GM18526 (cell line): Measurements from ENCODE around the gene DYSF.

Experiments used
- POLR2A ChIP-seq: IDR thresholded peaks from 3 replicates; pipeline ENCODE4 v1.6.1; 2011; ENCODE audit not compliant: insufficient read length; ENCODE audit errors: extremely low read depth

The DYSF gene

DNA sequence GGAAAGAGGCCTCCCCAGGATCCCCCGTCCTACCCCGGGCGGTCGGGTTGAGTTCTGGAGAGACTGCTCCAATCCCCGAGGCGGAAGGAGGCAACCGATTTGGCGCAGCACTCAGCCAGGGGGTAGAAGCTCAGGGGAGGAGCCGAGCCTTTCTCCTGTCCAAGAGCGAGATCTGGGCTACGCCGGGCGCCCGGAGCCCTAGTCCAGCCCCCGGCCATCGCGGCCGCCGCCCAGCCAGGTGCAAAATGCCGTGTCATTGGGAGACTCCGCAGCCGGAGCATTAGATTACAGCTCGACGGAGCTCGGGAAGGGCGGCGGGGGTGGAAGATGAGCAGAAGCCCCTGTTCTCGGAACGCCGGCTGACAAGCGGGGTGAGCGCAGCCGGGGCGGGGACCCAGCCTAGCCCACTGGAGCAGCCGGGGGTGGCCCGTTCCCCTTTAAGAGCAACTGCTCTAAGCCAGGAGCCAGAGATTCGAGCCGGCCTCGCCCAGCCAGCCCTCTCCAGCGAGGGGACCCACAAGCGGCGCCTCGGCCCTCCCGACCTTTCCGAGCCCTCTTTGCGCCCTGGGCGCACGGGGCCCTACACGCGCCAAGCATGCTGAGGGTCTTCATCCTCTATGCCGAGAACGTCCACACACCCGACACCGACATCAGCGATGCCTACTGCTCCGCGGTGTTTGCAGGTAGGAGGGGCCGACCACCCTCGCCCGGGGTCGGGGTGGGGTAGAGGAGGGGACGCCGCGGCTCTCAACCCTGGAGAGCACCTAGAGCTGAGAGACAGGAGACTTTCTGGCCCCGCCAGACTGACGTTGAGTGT is at the start of gene DYSF:
DYSF (plus strand) TSS at position 158 of the 817 bp plus-strand sequence.
- TF ChIP-seq POLR2A: no peak

DNA sequence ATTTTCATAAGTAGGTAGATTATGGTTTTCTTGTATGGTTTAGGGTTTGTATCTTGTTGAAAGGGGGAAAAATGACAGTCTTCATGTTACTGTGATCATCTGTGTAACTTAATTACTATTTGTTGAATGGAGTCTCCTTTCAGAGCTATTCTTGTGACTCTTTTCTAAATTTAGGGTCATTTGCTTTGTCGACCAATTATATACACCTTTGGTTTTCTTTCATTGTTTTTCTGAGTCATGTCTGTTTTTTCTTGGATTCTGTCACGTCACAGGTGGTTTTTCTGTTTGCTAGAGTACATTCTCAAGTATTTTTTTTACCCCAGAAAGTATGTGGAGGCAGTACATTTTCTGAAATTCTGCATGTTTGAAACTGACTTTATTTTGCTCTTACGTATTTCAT is 43.8 kb upstream of the DYSF start:
- no peak for TF ChIP-seq POLR2A

DNA sequence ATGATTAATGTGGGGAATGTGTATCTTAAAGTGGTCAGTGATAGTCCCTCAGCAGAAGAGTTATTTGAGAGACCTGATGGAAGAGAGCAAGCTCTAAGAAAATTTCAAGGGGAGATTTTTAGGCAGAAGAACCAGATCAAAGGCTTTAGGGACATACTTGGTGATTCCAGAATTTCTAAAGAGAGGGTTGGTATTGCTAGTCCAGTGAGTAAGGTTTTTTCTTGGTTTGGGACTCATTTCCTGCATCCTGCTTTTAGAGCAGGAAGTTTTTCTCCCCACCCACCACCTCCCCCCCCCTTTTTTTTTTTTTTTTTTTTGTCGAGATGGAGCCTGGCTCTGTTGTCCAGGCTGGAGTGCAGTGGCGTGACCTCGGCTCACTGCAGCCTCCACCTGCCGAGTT is 42.7 kb upstream of the DYSF start:
- no peak for TF ChIP-seq POLR2A

DNA sequence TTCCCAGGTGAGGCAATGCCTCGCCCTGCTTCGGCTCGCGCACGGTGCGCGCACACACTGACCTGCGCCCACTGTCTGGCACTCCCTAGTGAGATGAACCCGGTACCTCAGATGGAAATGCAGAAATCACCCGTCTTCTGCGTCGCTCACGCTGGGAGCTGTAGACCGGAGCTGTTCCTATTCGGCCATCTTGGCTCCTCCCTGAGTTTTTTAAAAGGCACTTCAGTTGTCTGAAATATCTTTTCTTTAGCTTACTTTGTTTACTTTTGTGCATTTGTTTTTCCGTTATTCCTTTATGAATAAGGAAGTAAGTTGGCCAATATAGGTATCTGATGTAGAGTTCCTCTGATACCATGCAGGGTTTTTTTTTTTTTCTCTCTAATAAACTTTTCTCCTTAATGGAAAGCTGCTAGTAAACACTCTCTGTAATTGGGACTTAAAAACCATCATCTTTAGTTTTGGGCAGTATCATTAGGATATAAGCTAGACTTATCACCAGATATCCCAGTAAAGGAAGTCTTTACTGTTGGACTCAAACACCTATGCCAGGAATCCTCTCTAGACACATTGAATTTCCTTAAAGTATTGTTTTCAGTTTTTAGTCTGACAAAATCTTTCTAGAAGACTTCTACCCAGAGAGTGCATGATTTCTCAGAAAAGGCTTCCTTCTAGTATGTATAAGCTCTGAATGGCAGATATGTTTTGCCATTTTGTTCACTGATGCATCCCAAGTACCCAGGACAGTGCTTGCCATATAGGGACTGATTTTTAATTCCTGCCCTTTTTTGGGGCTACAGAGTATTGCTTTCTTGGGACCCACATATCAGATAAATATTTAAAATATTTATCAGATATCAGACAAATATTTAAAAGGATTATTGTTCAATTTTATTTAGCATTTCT is 35.8 kb upstream of the DYSF start:
- TF ChIP-seq POLR2A: no peak

DNA sequence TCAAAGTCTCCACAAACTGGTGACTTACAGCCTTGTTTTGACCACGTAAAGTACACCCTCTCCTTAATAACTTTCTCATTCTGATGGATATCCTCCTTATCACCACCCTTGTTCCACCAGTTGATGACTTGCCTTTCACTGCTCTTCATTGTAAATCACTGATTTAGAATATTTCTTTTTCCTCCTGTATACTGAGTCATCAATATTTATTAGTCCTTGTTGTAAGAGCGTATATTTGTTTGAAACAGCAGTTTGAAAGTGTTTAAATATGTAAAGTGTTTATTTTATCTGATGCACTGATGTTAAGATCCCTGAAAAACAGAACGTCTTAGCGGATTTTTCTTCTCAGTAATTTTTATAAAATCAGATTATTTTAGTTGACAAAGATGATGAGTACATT is 34.2 kb upstream of the DYSF start:
- TF ChIP-seq POLR2A: no peak

DNA sequence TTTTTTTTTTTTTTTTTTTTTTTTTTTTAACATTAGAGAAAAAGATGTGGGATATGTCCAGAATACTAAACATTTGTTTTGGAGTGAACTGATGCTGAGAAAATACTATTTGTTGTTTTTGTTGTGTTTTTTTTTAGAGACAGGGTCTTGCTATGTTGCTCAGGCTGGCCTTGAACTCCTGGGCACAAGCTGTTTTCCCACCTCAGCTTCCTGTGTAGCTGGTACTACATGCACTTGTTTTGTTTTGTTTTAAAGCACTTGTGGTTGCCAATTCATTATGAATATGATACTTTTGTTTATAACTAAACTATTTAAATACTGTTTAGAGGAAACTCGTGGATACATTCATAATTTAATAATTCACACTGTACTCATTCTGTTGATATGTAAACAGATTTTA is 33.4 kb upstream of the DYSF start:
- TF ChIP-seq POLR2A: no peak

DNA sequence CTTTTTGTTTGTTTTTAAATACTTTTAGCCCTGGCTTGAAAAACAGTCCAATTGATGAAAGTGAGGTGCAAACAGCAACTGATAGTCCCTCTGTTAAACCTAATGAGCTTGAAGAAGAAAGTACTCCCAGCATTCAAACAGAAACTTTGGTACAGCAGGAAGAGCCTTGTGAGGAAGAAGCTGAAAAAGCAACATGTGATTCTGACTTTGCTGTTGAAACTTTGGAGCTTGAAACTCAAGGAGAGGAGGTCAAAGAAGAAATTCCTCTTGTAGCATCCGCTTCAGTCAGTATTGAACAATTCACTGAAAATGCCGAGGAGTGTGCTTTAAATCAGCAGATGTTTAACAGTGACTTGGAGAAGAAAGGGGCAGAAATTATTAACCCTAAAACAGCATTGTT is 30.6 kb upstream of the DYSF start:
- TF ChIP-seq POLR2A: no peak

DNA sequence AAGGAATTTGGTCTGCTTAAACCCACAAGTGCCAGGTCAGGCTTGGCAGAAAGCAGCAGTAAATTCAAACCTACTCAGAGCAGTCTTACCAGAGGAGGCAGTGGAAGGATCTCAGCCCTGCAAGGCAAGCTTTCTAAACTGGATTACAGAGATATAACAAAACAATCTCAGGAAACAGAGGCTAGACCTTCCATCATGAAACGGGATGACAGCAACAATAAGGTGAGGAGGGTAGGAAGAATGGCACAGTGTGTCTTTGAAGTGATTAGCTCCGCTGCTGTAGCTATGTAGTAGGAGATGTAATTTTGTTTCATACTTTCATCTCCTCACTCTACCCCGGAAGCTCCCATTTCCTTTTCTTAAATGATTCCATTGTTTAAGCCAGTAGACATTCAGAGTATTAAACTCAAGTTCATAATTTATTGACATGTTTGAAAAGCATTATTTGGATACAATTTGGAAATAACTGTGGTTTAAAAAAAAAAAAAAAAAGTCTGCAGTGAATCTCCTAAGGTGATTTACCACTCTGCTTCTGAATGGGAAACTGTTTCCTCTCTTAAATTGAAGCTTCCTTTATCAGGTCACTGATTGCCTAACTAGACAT is 29.4 kb upstream of the DYSF start:
- no peak for TF ChIP-seq POLR2A

DNA sequence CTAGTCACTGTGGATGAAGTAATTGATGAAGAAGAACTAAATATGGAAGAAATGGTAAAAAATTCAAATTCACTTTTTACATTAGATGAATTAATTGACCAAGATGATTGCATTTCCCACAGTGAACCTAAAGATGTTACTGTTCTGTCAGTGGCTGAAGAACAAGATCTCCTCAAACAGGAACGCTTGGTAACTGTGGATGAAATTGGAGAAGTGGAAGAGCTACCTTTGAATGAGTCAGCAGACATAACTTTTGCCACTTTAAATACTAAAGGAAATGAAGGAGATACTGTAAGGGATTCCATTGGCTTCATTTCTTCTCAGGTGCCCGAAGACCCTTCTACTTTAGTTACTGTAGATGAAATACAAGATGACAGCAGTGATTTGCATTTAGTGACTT is 26.6 kb upstream of the DYSF start:
- no peak for TF ChIP-seq POLR2A

DNA sequence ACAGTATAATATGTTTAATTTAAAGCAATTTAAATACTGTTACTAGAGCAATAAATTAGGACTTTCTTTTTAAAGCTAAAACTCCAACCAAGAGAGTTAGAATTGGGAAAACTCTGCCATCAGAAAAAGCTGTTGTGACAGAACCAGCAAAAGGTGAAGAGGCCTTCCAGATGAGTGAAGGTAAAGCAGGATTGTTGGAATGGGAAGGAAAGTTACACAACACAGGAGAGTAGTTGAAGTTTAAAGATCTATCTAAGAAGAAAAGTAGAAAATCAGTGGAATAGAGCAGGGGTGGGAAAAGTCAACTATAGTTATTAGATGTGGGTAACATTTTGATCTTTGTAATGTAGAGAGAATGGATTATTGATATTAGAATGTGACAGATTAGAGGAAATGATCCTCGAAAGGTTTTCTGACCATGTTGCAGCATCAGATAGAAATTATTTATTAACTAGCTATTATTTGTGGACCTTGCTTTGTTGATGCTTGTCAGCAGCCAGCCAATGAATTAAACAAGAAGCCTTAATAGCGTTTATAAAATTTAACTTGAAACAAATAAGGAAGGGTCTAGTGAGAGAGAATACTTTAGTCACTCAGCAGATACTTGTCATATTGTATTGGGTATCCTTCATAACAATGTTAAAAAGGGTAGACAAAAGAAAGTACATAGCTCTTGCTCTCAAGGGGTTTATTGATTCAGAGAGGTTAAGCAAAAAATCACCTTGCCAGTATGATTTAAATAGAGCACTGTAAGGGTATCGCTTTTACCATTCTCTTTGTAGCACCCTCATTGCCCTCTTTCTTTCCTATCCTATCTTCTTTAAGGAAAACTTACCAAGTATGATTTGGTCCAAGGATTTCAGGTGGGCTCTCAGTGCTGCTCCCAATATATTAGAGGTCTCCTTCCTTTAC is 24.6 kb upstream of the DYSF start:
- TF ChIP-seq POLR2A: no peak

DNA sequence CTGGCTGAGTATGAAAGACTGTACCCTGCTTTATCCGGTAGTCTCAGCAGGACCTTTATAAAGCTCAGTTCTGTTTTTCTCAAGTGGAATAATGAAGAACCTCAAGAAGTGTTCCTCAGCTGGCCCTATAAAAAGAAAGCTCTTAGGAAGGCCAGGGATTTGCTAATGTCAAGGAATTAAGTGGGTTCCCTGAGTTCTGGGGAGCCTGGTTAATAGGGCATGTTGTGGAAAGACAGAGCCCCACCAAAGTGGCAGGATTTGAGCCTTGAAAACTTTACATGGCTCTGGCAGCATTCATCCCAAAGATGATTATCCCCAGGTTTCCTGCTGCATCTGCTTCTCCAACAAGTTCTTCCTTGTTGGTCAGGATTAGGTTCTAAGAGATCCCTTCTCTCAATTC is 6.9 kb upstream of the DYSF start:
- TF ChIP-seq POLR2A: no peak

DNA sequence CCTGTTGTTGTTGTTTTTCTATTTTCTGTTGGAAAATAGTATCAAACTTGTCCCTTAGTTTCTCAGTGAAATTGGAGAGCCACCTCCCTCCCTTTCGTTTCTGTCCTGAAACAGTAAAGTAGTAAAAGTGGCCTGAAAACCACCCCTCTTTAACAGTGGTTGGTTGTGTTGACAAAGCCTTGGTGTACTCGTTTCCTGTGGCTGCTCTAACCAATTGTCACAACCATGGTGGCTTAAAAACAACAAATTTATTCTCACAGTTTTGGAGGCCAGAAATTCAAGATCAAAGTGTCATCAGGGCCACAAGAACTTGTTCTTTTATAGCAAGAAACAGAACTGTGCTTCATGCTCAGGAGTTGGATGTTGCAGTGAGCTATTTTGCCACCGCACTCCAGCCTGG is 4.0 kb upstream of the DYSF start:
- no peak for TF ChIP-seq POLR2A

DNA sequence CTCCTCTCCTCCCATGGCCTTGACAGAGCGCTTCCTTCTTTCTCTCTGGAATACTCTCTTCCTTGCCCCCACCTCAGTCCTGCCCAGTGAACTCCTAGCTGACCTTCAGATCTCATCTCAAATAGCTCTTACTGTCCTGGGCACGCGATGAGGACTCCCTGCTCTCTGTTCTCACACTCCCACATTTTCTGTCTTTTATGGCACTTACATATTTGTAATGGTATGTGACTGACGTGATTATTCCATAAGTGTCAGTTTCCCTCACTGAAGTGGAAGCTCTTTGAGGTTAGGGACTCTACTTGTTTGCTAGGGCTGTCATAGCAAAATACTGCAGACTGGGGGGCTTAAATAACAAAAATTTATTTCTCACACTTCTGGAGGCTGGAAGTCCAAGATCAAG is 1.7 kb upstream of the DYSF start:
- TF ChIP-seq POLR2A: no peak

DNA sequence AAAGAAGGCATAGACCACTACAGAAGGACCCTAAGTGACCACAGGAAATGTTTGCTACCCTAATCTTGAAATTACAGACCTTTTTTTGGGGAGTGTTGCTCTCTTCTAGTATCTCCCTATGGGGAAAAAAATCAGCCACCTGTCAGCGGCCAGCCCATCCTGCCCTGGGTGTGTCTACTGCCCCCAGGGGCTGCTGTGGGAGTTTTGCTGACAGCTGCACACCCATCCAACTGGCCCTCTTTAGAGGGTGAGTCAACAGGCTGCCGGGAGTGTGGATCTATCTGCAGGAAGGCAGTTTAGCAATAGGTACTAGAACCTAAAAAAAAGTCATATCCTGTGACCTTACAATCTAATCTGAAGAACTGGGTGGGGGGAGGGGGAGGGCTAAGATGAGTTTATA is 796 bp upstream of the DYSF start:
- TF ChIP-seq POLR2A: no peak
